ENCODE data around the gene DCXR.

- TF ChIP-seq EZH2 (IDR thresholded peaks at IDR 0.05; ENCODE audit: insufficient read depth, poor library complexity, severe bottlenecking) (no peak), EZH2phosphoT487 (IDR thresholded peaks at IDR 0.05; ENCODE audit: insufficient read depth, low read depth) (no peak)
These were observed 38.7 kb upstream of the DCXR start for GRCh38 chr17:82076018-82076784.
